Adrenal gland (tissue), 5 donors: ENCODE results near the gene OR11H7.

ENCODE experiments used
- CTCF ChIP-seq, 6 experiments: fragments of 450-650 bp in 4 of 6; fragments of 200-600 bp in 2 of 6; sonication (generic) in 1 of 6; IDR thresholded peaks; 1 replicate in 5 of 6; 2 replicates in 1 of 6; pipeline versions ENCODE4 v1.5.1 to v1.8.0; 2016 to 2021; ENCODE audit warnings: antibody characterized with exemption in 6 of 6, mild to moderate bottlenecking in 2 of 6, moderate library complexity in 1 of 6
- POLR2A ChIP-seq, 2 donors: fragments of 450-650 bp; IDR thresholded peaks; one replicate each; pipeline ENCODE4 v1.6.1; 2017; ENCODE audit warnings: antibody characterized with exemption in 2 of 2, mild to moderate bottlenecking in 2 of 2, moderate library complexity in 1 of 2
- donor health status: DM: no; HTN: no; CAD: no.

- TF ChIP-seq CTCF (IDR thresholded peaks at IDR 0.05) (no peak), POLR2A (IDR thresholded peaks at IDR 0.05) (no peak)
These were observed 5.4 kb upstream of the OR11H7 start, which contains the start of gene OR11H6 for GRCh38 chr14:20223410-20223809.
